Choroid plexus epithelial cell (primary cell): Measurements from ENCODE around the gene C6orf47.

ENCODE experiments used
- DNase-seq: peaks from one replicate; pipeline ENCODE4 v3.0.0-alpha.2; 2010; ENCODE audit warnings: low read depth
- H3K4me3 ChIP-seq: 2 replicates; pipeline ENCODE4 v1.5.1; 2011; ENCODE audit warnings: low read depth, mild to moderate bottlenecking, control low read depth, low read length, moderate library complexity
- TF ChIP-seq, protein P1 (sequence below): conservative IDR thresholded peaks from 2 replicates; pipeline ENCODE4 v1.5.1; 2011; ENCODE audit warnings: low read depth, mild to moderate bottlenecking, control low read depth, inconsistent platforms, low read length, moderate library complexity

Gene C6orf47

DNA sequence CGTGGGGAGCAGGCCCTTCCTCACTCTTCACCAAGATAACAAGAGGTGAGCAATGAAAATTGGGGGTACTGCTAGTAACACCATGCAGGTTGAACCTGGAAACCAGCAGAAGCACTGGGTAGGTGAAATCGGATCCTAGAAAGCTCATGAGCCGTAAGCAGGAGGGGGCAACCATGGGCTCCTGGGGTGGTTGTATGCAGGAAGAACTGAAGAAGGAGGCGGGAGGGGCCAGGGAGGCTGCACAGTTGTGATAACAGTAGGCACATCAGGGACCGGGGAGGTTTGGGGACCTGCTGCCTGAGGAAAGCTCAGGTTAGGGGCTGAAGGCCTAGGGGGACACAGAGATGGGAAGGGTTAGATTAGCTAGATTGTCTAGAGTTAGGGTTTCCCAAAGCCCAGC, 25.9 kb upstream of the C6orf47 start:
- TF ChIP-seq, protein P1, sequence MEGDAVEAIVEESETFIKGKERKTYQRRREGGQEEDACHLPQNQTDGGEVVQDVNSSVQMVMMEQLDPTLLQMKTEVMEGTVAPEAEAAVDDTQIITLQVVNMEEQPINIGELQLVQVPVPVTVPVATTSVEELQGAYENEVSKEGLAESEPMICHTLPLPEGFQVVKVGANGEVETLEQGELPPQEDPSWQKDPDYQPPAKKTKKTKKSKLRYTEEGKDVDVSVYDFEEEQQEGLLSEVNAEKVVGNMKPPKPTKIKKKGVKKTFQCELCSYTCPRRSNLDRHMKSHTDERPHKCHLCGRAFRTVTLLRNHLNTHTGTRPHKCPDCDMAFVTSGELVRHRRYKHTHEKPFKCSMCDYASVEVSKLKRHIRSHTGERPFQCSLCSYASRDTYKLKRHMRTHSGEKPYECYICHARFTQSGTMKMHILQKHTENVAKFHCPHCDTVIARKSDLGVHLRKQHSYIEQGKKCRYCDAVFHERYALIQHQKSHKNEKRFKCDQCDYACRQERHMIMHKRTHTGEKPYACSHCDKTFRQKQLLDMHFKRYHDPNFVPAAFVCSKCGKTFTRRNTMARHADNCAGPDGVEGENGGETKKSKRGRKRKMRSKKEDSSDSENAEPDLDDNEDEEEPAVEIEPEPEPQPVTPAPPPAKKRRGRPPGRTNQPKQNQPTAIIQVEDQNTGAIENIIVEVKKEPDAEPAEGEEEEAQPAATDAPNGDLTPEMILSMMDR, result no peak
- no peak for DNase-seq
- no peak overlapping the region for H3K4me3 ChIP-seq

DNA sequence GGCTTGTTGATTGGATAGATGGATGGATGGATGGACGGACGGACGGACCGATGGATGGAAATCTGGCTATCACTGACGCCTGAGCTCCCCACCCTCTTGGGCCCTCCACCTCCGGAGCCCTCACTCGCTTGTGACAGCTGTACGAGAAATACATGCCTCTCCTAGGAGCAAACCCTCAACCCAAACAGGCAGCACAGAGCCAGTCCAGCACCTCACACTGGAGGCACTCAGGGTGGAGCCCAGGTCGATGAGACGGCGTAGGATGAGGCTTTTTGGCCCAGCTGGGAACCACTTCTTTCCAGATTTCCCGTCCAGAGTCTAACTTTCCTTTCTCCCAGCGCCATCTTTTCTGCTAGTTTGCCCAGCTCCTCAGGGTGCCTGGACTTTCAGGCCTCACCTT, 23.0 kb upstream of the C6orf47 start:
- TF ChIP-seq, protein P1, result no peak
- H3K4me3 ChIP-seq, result no peak overlapping the region
- DNase-seq, result no peak

DNA sequence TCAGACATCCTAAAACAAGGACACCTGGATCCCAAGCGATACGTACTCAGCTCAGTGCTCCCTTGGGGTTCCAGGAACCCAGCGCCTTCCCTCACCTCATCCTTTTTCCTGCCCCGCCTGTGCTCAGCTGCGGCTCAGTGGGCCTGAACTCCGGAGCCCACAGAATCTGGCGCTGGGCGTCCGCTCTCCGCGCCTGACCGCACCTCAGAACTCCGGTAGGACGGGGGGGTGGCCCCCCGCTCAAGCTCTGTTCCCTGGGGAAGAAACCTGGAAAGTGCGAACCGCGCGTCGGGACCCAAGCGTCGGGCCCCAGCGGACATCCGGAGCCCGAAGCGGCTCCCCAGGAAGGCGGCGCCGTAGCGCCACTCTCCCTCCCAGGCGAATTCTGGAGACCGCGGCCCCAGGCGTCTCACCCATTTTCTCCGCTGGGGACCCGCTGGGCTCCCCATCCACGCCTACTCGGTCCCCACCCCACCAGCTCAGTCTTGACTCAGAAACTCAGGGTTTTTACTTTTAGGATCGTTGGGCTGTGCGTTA, 20.6 kb upstream of the C6orf47 start:
- peak overlapping the region; percentile 61 for H3K4me3 ChIP-seq
- TF ChIP-seq, protein P1, result no peak
- DNase-seq, result peak; percentile 18

DNA sequence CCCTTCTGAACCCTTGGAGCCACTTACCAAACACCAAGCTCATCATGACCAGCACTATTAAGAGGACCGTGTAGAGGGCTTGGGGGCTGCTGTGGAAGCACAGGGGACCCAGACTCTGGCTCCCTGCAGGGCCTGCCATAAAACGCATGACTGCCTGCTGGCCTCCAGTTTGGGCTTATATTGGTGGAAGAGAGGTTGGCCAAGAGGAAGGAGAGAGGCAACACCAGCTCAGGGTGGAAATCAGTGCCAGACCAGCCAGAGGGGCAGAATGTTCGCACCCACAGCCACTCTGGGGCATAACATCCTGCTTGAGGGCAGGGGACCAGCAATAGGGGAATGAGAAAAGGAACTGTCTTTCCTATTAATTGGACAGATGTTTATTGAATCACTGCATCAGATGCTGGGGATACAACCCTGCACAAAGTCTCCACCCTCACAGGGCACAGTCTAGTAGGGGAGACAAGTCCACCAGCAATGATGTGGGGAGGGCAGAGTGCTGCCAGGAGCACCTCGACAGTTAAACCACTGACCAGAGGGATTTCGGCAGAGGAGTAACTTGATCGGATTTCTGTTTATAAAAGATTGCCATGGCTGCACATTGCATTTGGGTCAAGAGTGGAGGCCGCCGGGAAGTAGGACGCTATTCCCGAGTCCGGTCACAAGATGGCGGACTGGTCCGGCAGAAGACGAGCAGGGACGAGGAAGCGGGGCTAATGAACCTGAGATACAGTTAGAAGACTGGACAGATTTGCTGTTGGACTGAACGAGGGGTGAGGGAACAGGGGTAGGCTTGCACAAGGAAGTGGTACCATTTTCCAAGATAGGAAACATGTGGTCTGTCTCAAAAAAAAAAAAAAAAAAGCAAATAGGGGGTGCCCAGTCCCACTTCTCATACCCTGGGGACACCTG, 19.9 kb upstream of the C6orf47 start, which contains the start of gene LY6G5C:
Gene LY6G5C (minus strand): TSS at position 842 of the 909 bp plus-strand sequence. CDS start 694 bp downstream, at position 148.
- H3K4me3 ChIP-seq, result peak within 1 kb of the TSS; percentile 61
- DNase-seq, result peak; percentile 96
- TF ChIP-seq, protein P1, result peak; percentile 86

DNA sequence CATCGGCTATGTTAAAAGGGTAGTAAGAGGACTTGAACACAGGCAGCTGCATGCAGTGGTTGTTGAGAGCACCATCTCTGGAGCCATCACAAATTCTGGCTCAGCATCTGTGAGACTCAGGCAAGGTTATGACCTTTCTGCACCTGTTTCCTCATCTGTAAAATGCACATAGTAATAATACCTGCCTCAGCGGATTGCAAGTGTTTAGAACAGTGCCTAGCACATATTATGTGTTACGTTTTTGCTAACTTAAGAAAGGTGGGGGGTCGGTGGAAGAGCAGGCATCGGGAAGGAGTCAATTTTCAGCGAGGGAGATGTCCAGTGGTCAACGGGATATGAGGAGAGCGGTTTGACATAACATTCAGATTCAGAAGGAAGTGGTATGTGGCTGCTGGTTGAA, 17.4 kb upstream of the C6orf47 start:
- no peak for DNase-seq
- no peak overlapping the region for H3K4me3 ChIP-seq
- TF ChIP-seq, protein P1, result no peak

DNA sequence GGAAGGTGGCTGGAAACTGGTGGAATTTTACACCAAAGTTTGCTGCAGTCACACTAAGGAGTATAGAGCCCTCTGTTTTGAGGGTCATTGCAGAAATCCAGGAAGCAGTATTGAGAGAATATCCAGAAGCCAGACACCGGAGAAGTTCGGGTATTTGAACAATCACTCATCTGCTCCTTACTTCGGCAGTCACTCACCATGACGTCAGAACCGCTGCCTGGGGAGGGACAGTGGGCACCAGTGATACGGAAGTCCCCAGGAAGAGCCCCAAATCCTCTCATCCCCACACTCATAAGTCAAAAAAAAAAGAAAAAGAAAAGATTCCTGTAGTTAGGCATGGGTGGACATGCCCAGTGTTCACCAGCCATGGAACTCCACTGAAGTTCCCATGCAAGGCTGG, 16.3 kb upstream of the C6orf47 start:
- TF ChIP-seq, protein P1, result no peak
- no peak overlapping the region for H3K4me3 ChIP-seq
- no peak for DNase-seq
